ENCODE measurements around the gene AGAP1.

Gene AGAP1

GRCh38 chr2:236022128-236022527 lies 528.3 kb downstream of the AGAP1 start:
- no peak for TF ChIP-seq POLR2AphosphoS5 (IDR thresholded peaks at IDR 0.05; ENCODE audit: low read depth, low read length)
- TF ChIP-seq REST (IDR thresholded peaks at IDR 0.05; ENCODE audit: insufficient read depth in 1 of 2, low read depth in 2 of 2, low read length in 2 of 2) = no peak
- no peak for TF ChIP-seq SIN3A (IDR thresholded peaks at IDR 0.05; ENCODE audit: borderline replicate concordance, insufficient read depth, low read length)
- TF ChIP-seq TAF1 (IDR thresholded peaks at IDR 0.05; ENCODE audit: borderline replicate concordance, insufficient read depth, low read length) = no peak
- TF ChIP-seq FOXP2 (optimal IDR thresholded peaks at IDR 0.05; ENCODE audit: borderline replicate concordance, extremely low read depth, extremely low read length, insufficient read depth) = no peak

- TF ChIP-seq POLR2AphosphoS5 (IDR thresholded peaks at IDR 0.05; ENCODE audit: low read depth, low read length) (no peak), FOXP2 (optimal IDR thresholded peaks at IDR 0.05; ENCODE audit: borderline replicate concordance, extremely low read depth, extremely low read length, insufficient read depth) (no peak), SIN3A (IDR thresholded peaks at IDR 0.05; ENCODE audit: borderline replicate concordance, insufficient read depth, low read length) (no peak), REST (IDR thresholded peaks at IDR 0.05; ENCODE audit: insufficient read depth in 1 of 2, low read depth in 2 of 2, low read length in 2 of 2) (no peak), TAF1 (IDR thresholded peaks at IDR 0.05; ENCODE audit: borderline replicate concordance, insufficient read depth, low read length) (no peak)
Observed at GRCh38 chr2:236025892-236026291, 532.0 kb downstream of the AGAP1 start.

GRCh38 chr2:236026841-236027240 lies 533.0 kb downstream of the AGAP1 start:
- no peak for TF ChIP-seq SIN3A (IDR thresholded peaks at IDR 0.05; ENCODE audit: borderline replicate concordance, insufficient read depth, low read length)
- TF ChIP-seq FOXP2 (optimal IDR thresholded peaks at IDR 0.05; ENCODE audit: borderline replicate concordance, extremely low read depth, extremely low read length, insufficient read depth) = no peak
- no peak for TF ChIP-seq REST (IDR thresholded peaks at IDR 0.05; ENCODE audit: insufficient read depth in 1 of 2, low read depth in 2 of 2, low read length in 2 of 2)
- TF ChIP-seq TAF1 (IDR thresholded peaks at IDR 0.05; ENCODE audit: borderline replicate concordance, insufficient read depth, low read length) = no peak
- no peak for TF ChIP-seq POLR2AphosphoS5 (IDR thresholded peaks at IDR 0.05; ENCODE audit: low read depth, low read length)

GRCh38 chr2:236028066-236028465 lies 534.2 kb downstream of the AGAP1 start:
- TF ChIP-seq FOXP2 (optimal IDR thresholded peaks at IDR 0.05; ENCODE audit: borderline replicate concordance, extremely low read depth, extremely low read length, insufficient read depth) = no peak
- no peak for TF ChIP-seq SIN3A (IDR thresholded peaks at IDR 0.05; ENCODE audit: borderline replicate concordance, insufficient read depth, low read length)
- TF ChIP-seq POLR2AphosphoS5 (IDR thresholded peaks at IDR 0.05; ENCODE audit: low read depth, low read length) = no peak
- TF ChIP-seq REST (IDR thresholded peaks at IDR 0.05; ENCODE audit: insufficient read depth in 1 of 2, low read depth in 2 of 2, low read length in 2 of 2) = no peak

- TF ChIP-seq FOXP2 (optimal IDR thresholded peaks at IDR 0.05; ENCODE audit: borderline replicate concordance, extremely low read depth, extremely low read length, insufficient read depth) (no peak), REST (IDR thresholded peaks at IDR 0.05; ENCODE audit: insufficient read depth in 1 of 2, low read depth in 2 of 2, low read length in 2 of 2) (no peak), POLR2AphosphoS5 (IDR thresholded peaks at IDR 0.05; ENCODE audit: low read depth, low read length) (no peak), TAF1 (IDR thresholded peaks at IDR 0.05; ENCODE audit: borderline replicate concordance, insufficient read depth, low read length) (no peak), SIN3A (IDR thresholded peaks at IDR 0.05; ENCODE audit: borderline replicate concordance, insufficient read depth, low read length) (no peak)
Observed at GRCh38 chr2:236033462-236033861, 539.6 kb downstream of the AGAP1 start.
